SJSA1 (cell line): ENCODE data around the gene ZDHHC11. TPM values are rescaled to one million over a fixed set of nuclear protein-coding genes. Genes with fewer than 3 reads are reported as not detected.
"Not testable (repeated sequence)": the region's sequence is repeated elsewhere in the genome, so short reads cannot be mapped to it uniquely, and the experiment has no call there.

ENCODE experiments used
- DNase-seq, 2 experiments: peaks; one replicate each; pipeline ENCODE4 v3.0.0-alpha.2; 2015 to 2020; ENCODE audit warnings: low spot score in 2 of 2, low read depth in 1 of 2
- H3K27ac ChIP-seq: fragments of 250-450 bp; sonication (Bioruptor Pico); 2 replicates; pipeline ENCODE4 v1.5.1; 2020; ENCODE audit warnings: mild to moderate bottlenecking, moderate library complexity
- H3K27me3 ChIP-seq: fragments of 250-450 bp; sonication (Bioruptor Pico); replicated peaks from 2 replicates; pipeline ENCODE4 v1.5.1; 2020; ENCODE audit warnings: mild to moderate bottlenecking, moderate library complexity
- H3K36me3 ChIP-seq: fragments of 250-450 bp; sonication (Bioruptor Pico); 2 replicates; pipeline ENCODE4 v1.5.1; 2020; ENCODE audit warnings: mild to moderate bottlenecking
- H3K4me1 ChIP-seq: fragments of 250-450 bp; sonication (Bioruptor Pico); replicated peaks from 2 replicates; pipeline ENCODE4 v1.6.1; 2021; ENCODE audit warnings: mild to moderate bottlenecking
- H3K4me3 ChIP-seq: fragments of 250-450 bp; sonication (Bioruptor Pico); 2 replicates; pipeline ENCODE4 v1.5.1; 2020; ENCODE audit warnings: mild to moderate bottlenecking
- H3K9me3 ChIP-seq: fragments of 250-450 bp; sonication (Bioruptor Pico); replicated peaks from 2 replicates; pipeline ENCODE4 v1.5.1; 2020; ENCODE audit warnings: mild to moderate bottlenecking
- total RNA-seq: library from RNA; depleted of rRNA; stranded (reverse); fragments of >200 nt; shearing (Covaris generic); gene quantifications from 2 replicates; pipeline ENCODE4 v1.2.3, GENCODE V29; 2014

The ZDHHC11 gene
- total RNA-seq, 1 experiment from 2014 or later = 0.05 TPM

- DNase-seq = peak in 1 of 2 experiments; percentile 49
- not testable (repeated sequence) for H3K9me3 ChIP-seq, H3K4me3 ChIP-seq, H3K4me1 ChIP-seq, H3K27ac ChIP-seq, H3K36me3 ChIP-seq
- peaks cover 45% of the 10 kb centered on the region for H3K27me3 ChIP-seq
Observed at GRCh38 chr5:772931-773330, 77.9 kb downstream of the ZDHHC11 start.

GRCh38 chr5:772547-772890 lies 78.3 kb downstream of the ZDHHC11 start:
- peak in 1 of 2 experiments; percentile 30 for DNase-seq
- H3K27ac ChIP-seq, H3K36me3 ChIP-seq, H3K9me3 ChIP-seq, H3K4me1 ChIP-seq, H3K4me3 ChIP-seq: not testable (repeated sequence)
- peaks cover 41% of the 10 kb centered on the region for H3K27me3 ChIP-seq

DNA sequence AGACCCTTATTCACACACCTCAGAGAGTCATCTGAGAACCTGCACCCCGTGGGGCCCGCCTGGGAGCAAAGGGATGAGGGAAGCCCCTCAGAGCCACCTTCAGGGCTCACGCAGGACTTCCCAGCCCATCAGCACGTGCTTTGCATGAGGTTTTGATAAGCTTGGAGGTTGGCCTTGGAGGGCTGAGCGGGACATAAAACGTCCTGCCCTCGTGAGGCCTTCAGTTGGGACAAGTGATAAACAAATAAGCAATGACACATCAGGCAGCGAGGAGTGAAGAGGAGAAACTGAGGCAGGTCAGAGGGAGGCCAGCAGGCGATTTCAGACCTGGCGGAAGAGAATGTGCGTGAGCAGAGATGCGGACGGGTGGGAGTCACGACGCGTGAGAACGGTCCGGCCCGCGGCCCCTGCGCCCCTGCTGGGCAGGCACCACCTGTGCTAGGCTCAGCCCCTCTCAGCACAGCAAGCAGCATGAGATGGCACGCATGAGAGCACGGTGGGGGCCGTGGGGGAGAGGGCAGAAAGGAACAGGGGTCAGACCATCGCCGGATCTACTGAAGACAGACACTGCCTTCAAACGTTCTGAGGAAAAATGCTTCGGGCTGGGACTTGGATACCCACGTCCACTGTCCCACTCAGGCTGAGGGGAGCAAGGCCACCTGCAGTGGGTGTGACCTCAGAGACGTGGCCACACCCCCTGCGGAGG lies 78.8 kb downstream of the ZDHHC11 start:
- not testable (repeated sequence) for H3K4me3 ChIP-seq, H3K27ac ChIP-seq, H3K4me1 ChIP-seq, H3K9me3 ChIP-seq, H3K36me3 ChIP-seq
- DNase-seq = peak in 1 of 2 experiments; percentile 47
- peaks cover 36% of the 10 kb centered on the region for H3K27me3 ChIP-seq

GRCh38 chr5:771087-771781 lies 79.6 kb downstream of the ZDHHC11 start:
- H3K4me1 ChIP-seq, H3K9me3 ChIP-seq, H3K4me3 ChIP-seq, H3K27ac ChIP-seq, H3K36me3 ChIP-seq: not testable (repeated sequence)
- DNase-seq = peak in 1 of 2 experiments; percentile 71
- peaks cover 31% of the 10 kb centered on the region for H3K27me3 ChIP-seq

DNA sequence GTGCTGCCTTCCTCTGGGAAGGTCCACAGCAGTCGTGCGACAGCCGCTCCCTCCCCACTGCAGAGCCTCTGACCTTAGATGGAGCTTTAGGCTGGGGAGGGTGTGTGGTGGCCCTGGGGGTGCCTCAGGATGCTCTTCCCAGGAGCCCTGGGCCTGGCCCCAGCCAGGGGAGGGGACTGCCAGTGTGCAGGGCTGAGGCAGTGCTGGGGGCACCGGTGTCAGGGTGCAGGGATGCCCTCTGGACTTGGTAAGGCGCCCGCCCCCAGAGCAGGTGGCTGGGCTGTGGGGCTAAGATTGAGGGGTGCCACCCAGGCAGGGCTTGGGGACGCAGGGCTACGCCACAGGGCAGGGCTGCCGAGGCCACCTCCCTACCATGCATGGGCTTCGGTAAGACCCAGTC lies 80.2 kb downstream of the ZDHHC11 start:
- not testable (repeated sequence) for H3K36me3 ChIP-seq, H3K27ac ChIP-seq, H3K4me3 ChIP-seq, H3K4me1 ChIP-seq, H3K9me3 ChIP-seq
- peak in 1 of 2 experiments; percentile 65 for DNase-seq
- H3K27me3 ChIP-seq = peaks cover 37% of the 10 kb centered on the region

DNA sequence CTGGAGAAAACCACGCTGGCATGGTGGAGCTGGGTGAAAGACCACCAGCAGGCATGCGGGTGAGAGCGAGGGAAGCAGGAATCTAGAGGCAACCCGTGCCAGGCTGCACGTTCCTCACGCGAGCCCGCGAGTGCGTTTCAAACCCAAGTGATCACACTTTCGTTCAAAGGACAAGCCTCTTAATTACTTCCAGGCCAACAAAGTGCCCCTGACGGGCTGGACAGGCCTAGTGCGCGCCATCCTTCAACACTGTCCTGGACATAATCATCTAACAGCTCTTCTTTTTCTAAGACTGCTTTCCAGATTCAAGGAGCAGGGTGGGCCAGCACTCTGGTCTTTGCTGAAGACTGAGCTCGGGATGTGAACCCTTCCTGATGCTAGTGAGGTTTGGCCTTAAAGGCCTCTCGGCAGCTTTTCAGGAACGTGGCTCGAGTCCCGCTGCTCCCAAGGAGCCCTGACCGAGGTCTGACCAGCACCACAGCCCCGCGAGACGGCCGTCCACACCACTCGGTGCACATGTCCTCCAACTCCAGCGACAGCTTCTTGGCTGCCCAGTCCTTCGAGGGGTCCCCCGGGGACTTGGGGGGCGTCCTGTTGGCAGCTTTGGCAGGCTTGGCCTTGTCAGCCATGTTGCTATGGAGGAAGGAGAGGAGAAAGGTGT lies 81.2 kb downstream of the ZDHHC11 start:
- not testable (repeated sequence) for H3K4me3 ChIP-seq, H3K36me3 ChIP-seq, H3K27ac ChIP-seq, H3K4me1 ChIP-seq
- Histone ChIP-seq H3K9me3 (peaks cover 11% of the 10 kb centered on the region; the same call in 1 of the 2 replicates), H3K27me3 (peaks cover 32% of the 10 kb centered on the region)
- peak in 1 of 2 experiments; percentile 59 for DNase-seq

- Histone ChIP-seq H3K27me3 (peaks cover 48% of the 10 kb centered on the region), H3K9me3 (peaks cover 9% of the 10 kb centered on the region; the same call in 1 of the 2 replicates)
Observed at GRCh38 chr5:766666-767431, 83.9 kb downstream of the ZDHHC11 start.

DNA sequence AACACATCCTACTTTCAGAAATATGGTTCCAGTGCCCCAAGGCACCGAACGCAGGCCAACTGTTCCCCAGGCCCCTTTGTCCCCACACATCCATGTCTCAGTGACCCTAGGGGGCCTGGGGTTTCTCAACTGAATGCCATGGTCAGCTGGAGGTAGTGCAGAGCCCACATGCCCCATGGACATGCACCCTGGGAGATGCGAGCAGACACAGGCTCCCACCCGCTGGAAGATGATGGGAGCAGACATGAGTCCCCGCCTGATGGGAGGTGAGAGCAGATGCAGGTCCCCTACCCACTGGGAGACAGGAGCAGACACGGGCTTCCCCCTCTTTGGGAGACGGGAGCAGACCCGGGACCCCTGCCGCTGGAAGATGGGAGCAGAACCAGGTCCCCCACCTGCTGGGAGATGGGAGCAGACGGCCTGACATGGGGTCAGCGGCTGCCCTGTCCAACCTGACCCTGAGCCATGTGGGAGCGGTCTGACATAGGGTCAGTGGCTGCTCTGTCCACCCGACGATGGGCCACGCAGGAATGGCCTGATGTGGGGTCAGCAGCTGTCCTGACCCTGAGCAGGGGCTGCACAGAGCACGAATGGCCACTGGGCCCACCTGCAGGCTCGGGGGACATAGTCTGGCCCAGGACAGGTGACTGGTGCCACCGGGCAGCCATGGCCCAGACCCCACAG lies 84.7 kb downstream of the ZDHHC11 start:
- no peaks in the 10 kb centered on the region for H3K36me3 ChIP-seq
- H3K9me3 ChIP-seq = peaks cover 9% of the 10 kb centered on the region; the same call in 1 of the 2 replicates
- peak in 1 of 2 experiments; percentile 64 for DNase-seq
- H3K4me1 ChIP-seq = no peaks in the 10 kb centered on the region
- peaks cover 51% of the 10 kb centered on the region for H3K27me3 ChIP-seq
- no peak overlapping the region for H3K27ac ChIP-seq
- no peak overlapping the region for H3K4me3 ChIP-seq

More at GRCh38 chr5:766666-767431, 83.9 kb downstream of the ZDHHC11 start:
- H3K27ac ChIP-seq = no peak overlapping the region
- H3K36me3 ChIP-seq = no peaks in the 10 kb centered on the region
- H3K4me1 ChIP-seq = no peaks in the 10 kb centered on the region
- DNase-seq = peak in 1 of 2 experiments; percentile 65
- H3K4me3 ChIP-seq = no peak overlapping the region

DNA sequence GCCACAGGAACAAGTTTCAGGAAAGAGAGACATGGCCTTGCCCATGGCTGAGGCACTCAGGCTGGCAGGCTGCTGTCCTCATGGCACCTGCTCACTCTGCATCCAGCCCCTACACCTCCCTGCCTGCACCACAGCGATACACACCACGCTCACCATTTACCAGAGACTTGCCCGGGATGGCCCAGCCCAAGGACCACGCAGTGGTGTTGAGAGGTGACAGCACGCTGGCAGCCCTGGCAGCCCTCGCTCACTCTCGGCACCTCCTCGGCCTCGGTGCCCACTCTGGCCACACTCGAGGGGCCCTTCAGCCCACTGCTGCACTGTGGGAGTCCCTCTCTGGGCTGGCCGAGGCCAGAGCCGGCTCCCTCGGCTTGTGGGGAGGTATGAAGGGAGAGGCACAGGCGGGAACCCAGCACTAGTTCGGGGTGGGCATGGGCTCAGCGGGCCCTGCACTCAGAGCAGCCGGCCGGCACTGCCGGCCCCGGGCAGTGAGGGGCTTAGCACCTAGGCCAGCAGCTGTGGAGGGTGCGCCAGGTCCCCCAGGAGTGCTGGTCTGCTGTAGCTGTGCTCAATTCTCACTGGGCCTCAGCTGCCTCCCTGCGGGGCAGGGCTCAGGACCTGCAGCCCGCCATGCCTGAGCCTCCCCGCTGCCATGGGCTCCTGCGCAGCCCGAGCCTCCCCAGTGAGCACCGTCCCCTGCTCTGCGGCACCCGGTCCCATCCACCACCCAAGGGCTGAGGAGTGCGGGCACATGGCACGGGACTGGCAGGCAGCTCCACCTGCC lies 86.6 kb downstream of the ZDHHC11 start:
- Histone ChIP-seq H3K27me3 (peaks cover 59% of the 10 kb centered on the region), H3K9me3 (peaks cover 9% of the 10 kb centered on the region; the same call in 1 of the 2 replicates), H3K4me3 (no peak overlapping the region), H3K36me3 (no peaks in the 10 kb centered on the region), H3K4me1 (0 out of 2 replicates have a peak, but pooled peaks cover 1% of the 10 kb centered on the region), H3K27ac (no peak overlapping the region)
- DNase-seq = peak in 1 of 2 experiments; percentile 66

- Histone ChIP-seq H3K4me1 (0 out of 2 replicates have a peak, but pooled peaks cover 3% of the 10 kb centered on the region), H3K27me3 (peaks cover 67% of the 10 kb centered on the region), H3K4me3 (no peak overlapping the region), H3K36me3 (no peaks in the 10 kb centered on the region), H3K27ac (no peak overlapping the region), H3K9me3 (peaks cover 9% of the 10 kb centered on the region; the same call in 1 of the 2 replicates)
- DNase-seq = peak in 1 of 2 experiments; percentile 47
Observed at GRCh38 chr5:763397-763796, 87.4 kb downstream of the ZDHHC11 start.

DNA sequence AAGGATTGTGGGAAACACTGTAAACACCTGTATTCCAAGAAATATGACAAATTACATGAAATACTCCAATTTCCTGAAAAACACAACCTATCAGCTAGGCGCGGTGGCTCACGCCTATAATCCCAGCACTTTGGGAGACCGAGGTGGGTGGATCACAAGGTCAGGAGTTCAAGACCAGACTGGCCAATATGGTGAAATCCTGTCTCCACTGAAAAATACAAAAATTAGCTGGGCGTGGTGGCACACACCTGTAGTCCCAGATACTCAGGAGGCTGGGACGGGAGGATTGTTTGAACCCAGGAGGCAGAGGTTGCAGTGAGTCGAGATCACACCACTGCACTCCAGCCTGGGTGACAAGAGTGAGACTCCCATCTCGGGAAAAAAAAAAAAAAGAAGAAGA lies 87.8 kb downstream of the ZDHHC11 start:
- H3K9me3 ChIP-seq, H3K4me1 ChIP-seq, H3K27ac ChIP-seq, H3K4me3 ChIP-seq, H3K36me3 ChIP-seq: not testable (repeated sequence)
- H3K27me3 ChIP-seq = peaks cover 71% of the 10 kb centered on the region
- DNase-seq = peak in 1 of 2 experiments; percentile 37

DNA sequence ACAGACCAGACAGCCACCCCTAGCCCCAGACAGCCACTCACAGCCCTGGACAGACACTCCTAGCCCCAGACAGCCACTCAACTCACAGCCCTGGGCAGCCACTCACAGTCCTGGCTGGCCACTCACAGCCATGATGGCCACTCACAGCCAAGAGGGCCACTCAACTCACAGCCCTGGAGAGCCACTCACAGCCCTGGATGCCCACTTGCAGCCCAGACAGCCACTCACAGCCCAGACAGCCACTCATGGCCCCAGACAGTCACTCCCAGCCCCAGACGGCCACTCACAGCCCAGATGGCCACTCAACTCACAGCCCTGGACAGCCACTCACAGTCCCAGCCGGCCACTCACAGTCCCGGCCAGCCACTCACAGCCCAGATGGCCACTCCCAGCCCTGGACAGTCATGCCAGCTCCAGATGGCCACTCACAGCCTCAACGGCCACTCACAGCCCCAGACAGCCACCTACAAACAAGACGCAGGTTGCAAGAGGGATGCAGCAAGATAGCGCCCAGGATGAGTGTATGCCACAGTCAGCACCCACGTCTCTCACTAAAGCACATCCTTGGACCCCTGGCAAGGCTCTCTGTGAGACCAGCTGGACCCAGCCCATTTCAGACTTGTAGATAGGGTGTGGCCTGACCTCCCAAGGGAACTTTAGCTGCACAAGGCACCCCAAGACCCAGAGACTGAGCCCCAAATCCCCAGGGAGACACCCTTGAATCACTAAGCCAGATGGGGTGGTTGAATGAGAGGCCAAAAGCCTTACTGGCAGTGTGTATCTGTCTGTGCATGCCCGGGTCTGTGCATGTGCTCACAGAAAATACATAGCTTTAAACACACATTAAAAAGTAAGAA lies 88.7 kb downstream of the ZDHHC11 start:
- Histone ChIP-seq H3K27ac (no peak overlapping the region), H3K27me3 (peaks cover 80% of the 10 kb centered on the region), H3K4me3 (no peak overlapping the region), H3K4me1 (0 out of 2 replicates have a peak, but pooled peaks cover 3% of the 10 kb centered on the region), H3K9me3 (peaks cover 9% of the 10 kb centered on the region; the same call in 1 of the 2 replicates), H3K36me3 (no peaks in the 10 kb centered on the region)
- DNase-seq = peak in 1 of 2 experiments; percentile 63
